Measurements from ENCODE around the gene SLC22A17.

- no peak for TF ChIP-seq CTCF (IDR thresholded peaks at IDR 0.05)
- TF ChIP-seq POLR2A (IDR thresholded peaks at IDR 0.05), result no peak
- TF ChIP-seq EP300 (IDR thresholded peaks at IDR 0.05; ENCODE audit: low read depth), result no peak
Measured at GRCh38 chr14:23319746-23320583, 32.7 kb downstream of the SLC22A17 start.
